Liver (tissue), 3 donors: ENCODE measurements around the gene WWC2.

ENCODE experiments used
- CTCF ChIP-seq: fragments of 150-350 bp; IDR thresholded peaks from 2 replicates; pipeline ENCODE4 v1.5.1; 2017; ENCODE audit warnings: improper control_type of control experiment, low read depth, low read length; ENCODE audit not compliant: missing input control
- EGR1 ChIP-seq, 2 donors: IDR thresholded peaks; 2 replicates each; pipeline ENCODE4 v1.6.1; 2016 to 2018; ENCODE audit warnings: antibody characterized with exemption in 2 of 2, low read depth in 2 of 2
- REST ChIP-seq: IDR thresholded peaks from 2 replicates; pipeline ENCODE4 v1.6.1; 2016; ENCODE audit warnings: antibody characterized with exemption, mild to moderate bottlenecking
- donor health status: healthy.
- donor health status: healthy.

- TF ChIP-seq CTCF (no peak), REST (no peak), EGR1 (IDR thresholded peaks at IDR 0.05; ENCODE audit: low read depth in 2 of 2) (no peak)
Observed at GRCh38 chr4:183306811-183307210, 207.8 kb downstream of the WWC2 start.
